ENCODE results near the gene MGST3.
"Not testable (repeated sequence)": the region's sequence is repeated elsewhere in the genome, so short reads cannot be mapped to it uniquely, and the experiment has no call there.

The MGST3 gene

DNA sequence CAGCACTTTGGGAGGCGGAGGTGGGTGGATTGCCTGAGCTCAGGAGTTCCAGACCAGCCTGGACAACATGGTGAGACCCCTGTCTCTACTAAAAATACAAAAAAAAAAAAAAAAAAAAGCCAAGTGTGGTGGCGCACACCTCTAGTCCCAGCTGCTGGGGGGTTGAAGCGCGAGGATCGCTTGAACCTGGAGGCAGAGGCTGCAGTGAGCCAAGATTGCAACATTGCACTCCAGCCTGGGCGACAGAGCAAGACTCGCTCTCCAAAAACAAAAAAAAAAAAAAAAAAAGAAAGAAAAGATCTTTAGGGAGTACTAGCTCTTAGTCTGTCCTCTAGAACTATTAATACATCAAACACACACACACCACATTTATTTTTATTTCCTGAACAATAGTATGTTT is 70.9 kb downstream of the MGST3 start:
- DNase-seq = not testable (repeated sequence)

DNA sequence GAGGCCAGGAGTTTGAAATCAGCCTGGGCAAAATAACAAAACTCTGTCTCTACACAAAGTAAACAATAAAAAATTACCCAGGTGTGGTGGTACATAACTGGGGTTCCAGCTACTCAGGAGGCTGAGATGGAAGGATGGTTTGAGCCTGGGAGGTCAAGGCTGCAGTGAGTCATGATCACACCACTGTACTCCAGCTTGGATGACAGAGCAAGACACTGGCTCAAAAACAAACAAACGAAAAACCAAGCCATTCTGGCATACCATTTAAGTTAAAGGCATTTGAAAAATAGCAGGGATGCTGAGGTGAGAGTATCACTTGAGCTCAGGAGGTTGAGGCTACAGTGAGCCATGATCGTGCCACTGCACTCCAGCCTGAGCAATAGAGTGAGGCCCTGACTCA is 72.6 kb downstream of the MGST3 start:
- DNase-seq = no peak
